GM18526 (cell line): ENCODE results near the gene SLC22A4.

Experiments
- POLR2A ChIP-seq: IDR thresholded peaks from 3 replicates; pipeline ENCODE4 v1.6.1; 2011; ENCODE audit not compliant: insufficient read length; ENCODE audit errors: extremely low read depth

SLC22A4 gene

GRCh38 chr5:132362086-132362485, 67.9 kb downstream of the SLC22A4 start:
- TF ChIP-seq POLR2A, result no peak

GRCh38 chr5:132363431-132364112, 69.4 kb downstream of the SLC22A4 start:
- no peak for TF ChIP-seq POLR2A

GRCh38 chr5:132364319-132364718, 70.1 kb downstream of the SLC22A4 start:
- TF ChIP-seq POLR2A, result no peak

GRCh38 chr5:132365213-132365612, 71.0 kb downstream of the SLC22A4 start:
- no peak for TF ChIP-seq POLR2A

- no peak for TF ChIP-seq POLR2A
These were observed 74.0 kb downstream of the SLC22A4 start for GRCh38 chr5:132368186-132368585.

- TF ChIP-seq POLR2A, result no peak
These were observed 74.8 kb downstream of the SLC22A4 start for GRCh38 chr5:132369007-132369473.

- peak; percentile 58 for TF ChIP-seq POLR2A
These were observed 75.4 kb downstream of the SLC22A4 start, which contains the start of gene SLC22A5 for GRCh38 chr5:132369474-132370180. Gene SLC22A5, plus strand, starts transcription at chr5:132369710. Its CDS starts 263 bp downstream, at chr5:132369973.

- TF ChIP-seq POLR2A, result no peak
These were observed 76.2 kb downstream of the SLC22A4 start for GRCh38 chr5:132370181-132370970.

- TF ChIP-seq POLR2A, result no peak
These were observed 76.9 kb downstream of the SLC22A4 start for GRCh38 chr5:132370971-132371602.

GRCh38 chr5:132371603-132371994, 77.4 kb downstream of the SLC22A4 start:
- no peak for TF ChIP-seq POLR2A

GRCh38 chr5:132372127-132372526, 77.9 kb downstream of the SLC22A4 start:
- TF ChIP-seq POLR2A, result no peak

GRCh38 chr5:132372542-132372941, 78.3 kb downstream of the SLC22A4 start:
- TF ChIP-seq POLR2A, result no peak

GRCh38 chr5:132375957-132376356, 81.8 kb downstream of the SLC22A4 start:
- no peak for TF ChIP-seq POLR2A

- no peak for TF ChIP-seq POLR2A
These were observed 82.8 kb downstream of the SLC22A4 start for GRCh38 chr5:132376694-132377641.
